ENCODE measurements around the gene CRYL1.

Gene CRYL1

GRCh38 chr13:20525144-20525600 lies 485 bp downstream of the CRYL1 start:
- DNase-seq, result peak; percentile 72

DNA sequence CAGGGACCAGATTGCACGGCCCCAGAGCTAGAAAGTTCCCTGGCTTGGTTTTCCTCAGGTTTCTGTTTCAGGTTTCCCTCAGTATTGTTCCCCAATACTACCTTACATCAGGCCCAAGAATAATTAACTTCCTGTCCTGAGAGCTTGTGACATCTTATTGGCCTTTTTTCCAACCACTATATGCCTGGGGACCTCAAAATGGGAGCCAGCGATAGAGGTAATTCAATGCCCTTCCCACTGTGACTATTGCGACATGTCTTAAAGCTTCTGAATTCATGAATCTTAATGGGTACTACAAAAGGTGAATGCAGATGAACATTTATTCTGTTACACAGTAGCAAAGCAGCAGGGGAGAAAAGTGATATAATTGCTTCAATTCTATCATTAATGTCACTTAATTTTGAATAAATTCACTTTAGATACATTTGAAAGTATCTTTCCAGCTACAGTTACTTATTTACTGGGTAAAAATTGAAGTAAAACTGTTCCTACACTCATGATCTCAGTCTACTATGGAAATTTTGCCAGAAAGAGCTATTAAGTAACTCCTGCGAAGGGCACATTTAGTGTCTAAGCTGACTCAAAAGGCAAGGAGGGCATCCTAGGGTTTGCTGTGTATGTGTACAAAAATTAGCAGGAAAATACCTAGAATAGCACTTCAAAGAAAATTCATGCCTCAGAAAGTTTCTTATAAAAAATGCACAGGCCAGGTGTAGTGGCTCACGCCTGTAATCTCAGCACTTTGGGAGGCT lies 4.1 kb downstream of the CRYL1 start:
- DNase-seq, result no peak

DNA sequence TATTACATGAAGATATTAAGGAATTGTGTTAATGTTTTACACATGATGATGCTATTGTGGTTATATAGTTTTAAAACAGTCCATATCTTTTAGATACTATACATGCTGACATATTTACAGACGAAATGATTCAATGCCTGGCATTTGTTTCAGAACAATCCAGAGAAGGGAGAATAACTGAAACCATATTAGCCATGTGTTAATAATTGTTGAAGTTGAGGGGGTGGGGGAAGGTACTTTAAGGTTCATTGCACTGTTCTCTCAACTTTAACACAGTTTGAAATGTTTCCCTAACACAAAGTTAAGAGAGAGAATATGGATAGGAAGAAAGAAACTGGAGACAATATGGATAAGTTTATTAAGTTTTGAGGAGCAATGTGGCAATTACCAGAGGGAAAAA lies 5.8 kb downstream of the CRYL1 start:
- DNase-seq, result peak; percentile 53

GRCh38 chr13:20518660-20519100 lies 7.0 kb downstream of the CRYL1 start:
- DNase-seq, result peak; percentile 48

- DNase-seq, result no peak
Observed at GRCh38 chr13:20514866-20515265, 10.8 kb downstream of the CRYL1 start.

GRCh38 chr13:20513466-20513995 lies 12.1 kb downstream of the CRYL1 start:
- DNase-seq, result no peak

DNA sequence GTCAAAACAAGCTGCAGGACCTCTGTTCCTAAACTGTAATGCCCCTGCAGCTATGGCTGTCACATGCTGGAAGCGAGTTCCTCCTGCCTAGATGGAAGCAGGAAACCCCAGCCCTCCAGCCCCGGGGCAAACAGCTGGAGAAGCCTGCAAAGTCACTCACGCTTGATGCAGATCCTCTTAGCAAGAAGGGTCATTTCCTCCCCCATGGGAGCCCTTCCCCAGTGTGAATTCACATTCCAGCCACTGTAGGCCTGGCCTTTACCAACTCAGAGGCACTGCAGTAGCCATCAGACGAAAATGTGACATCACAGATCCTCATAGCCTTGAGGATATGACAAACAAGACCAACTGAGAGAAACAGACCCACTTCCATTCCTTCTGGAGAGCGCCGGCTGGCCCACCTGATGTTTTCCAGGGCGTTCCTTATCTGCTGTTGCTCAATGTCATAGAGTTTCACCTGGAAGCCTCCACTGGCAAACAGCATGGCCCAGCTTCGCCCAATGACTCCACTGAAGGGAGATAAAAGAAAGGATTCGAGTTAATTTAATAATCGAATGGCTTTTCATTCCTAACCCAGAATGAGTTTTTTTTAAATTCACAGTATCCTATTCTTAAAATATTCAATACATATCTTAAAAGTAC lies 13.5 kb downstream of the CRYL1 start:
- peak; percentile 53 for DNase-seq

- no peak for DNase-seq
Observed at GRCh38 chr13:20506696-20507095, 19.0 kb downstream of the CRYL1 start.

GRCh38 chr13:20505405-20506366 lies 20.0 kb downstream of the CRYL1 start:
- DNase-seq, result no peak

GRCh38 chr13:20503088-20504083 lies 22.3 kb downstream of the CRYL1 start:
- DNase-seq, result no peak

DNA sequence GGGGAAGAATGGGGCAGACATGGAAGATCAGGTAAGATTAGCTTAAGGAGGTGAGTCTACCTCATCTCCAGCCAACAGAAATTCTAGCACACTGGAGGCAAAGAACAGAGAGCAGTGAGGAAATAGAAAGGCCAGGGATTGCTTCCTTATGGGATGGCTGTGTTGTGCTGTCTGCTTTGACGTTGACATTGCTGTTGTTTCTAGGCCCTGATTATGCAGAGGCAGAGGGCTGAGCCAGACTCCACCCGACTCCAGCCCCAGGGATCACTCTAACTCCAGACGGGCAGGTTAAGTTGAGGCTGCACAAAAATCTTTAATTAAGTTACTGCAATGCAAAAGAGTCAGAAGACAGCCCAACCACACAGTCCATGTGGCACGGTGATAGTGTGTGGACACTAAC lies 24.1 kb downstream of the CRYL1 start:
- no peak for DNase-seq

DNA sequence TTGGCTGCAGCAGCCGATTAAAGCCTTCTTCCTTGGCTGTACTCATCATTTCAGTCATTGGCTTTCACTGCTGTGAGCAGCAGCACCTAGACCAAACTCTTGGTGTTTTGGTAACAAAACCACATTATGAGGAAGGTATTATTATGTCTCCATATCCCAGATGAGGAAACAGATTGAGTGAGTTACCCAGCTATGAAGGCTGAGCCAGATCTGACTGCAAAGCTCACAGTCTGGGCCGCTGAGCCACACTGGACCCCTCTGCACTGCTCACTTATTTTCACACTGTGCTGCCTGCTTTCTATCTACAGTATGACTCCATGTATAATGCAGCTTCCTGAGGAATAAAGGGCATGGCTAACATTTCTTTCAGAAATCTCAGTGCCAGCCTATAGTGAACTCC lies 24.5 kb downstream of the CRYL1 start:
- no peak for DNase-seq

- no peak for DNase-seq
Observed at GRCh38 chr13:20499986-20500385, 25.7 kb downstream of the CRYL1 start.

DNA sequence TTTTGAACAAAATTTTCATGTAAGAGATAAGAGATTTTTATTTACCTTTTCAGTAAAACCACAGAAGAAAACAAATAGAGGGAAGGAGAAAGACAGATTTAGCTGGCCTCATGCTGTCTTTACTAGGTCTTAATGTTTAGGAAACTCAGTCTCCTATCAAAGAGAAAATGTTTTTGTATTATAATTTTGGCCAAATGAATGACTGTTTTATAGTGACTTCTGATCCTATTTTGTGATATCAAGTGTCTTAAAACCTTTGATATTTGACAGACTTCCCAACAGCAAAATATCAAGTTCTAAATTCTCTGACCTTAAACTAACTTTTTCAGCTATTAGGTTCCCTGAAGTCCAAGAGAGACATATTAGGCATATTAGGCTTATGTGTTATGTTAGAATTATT lies 27.0 kb downstream of the CRYL1 start:
- DNase-seq, result no peak

GRCh38 chr13:20498129-20498528 lies 27.5 kb downstream of the CRYL1 start:
- no peak for DNase-seq

- no peak for DNase-seq
Observed at GRCh38 chr13:20497006-20497775, 28.5 kb downstream of the CRYL1 start.

- DNase-seq, result peak; percentile 87
Observed at GRCh38 chr13:20495087-20496023, 30.3 kb downstream of the CRYL1 start.

DNA sequence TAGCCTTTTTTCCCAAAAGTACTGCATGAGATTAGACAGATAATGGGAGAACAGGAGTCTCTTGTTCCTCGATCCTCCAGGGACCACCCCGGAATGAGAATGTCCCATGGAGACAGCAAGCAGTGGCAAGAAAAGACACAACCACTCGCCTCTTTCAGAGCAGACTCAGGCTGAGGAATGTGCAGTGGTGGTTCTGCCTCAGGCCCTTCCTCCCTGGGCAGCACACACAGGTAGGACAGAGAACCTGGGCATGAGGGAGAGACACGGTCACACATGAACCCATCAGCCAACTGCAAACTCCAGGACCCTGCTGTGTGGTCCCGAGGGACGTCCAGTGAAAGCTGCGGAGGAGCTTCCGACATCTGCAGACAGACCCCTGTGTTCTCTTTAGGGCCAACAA lies 31.0 kb downstream of the CRYL1 start:
- DNase-seq, result no peak

GRCh38 chr13:20492641-20493040 lies 33.0 kb downstream of the CRYL1 start:
- peak; percentile 23 for DNase-seq
